Skeletal muscle satellite cell (primary cell): ENCODE measurements around the gene ANK3.

Experiments used
- H3K27me3 ChIP-seq: 2 replicates; pipeline ENCODE4 v1.7.0; 2013; ENCODE audit warnings: low read length; ENCODE audit not compliant: control insufficient read depth, insufficient read depth
- H3K36me3 ChIP-seq: 2 replicates; pipeline ENCODE4 v1.7.0; 2013; ENCODE audit warnings: mild to moderate bottlenecking, control low read depth, low read length; ENCODE audit not compliant: insufficient read depth
- H3K4me1 ChIP-seq: 2 replicates; pipeline ENCODE4 v1.7.0; 2013; ENCODE audit warnings: low read length; ENCODE audit not compliant: control insufficient read depth, insufficient read depth
- H3K4me2 ChIP-seq: 2 replicates; pipeline ENCODE4 v1.7.0; 2013; ENCODE audit warnings: mild to moderate bottlenecking, low read length
- H3K4me3 ChIP-seq: 2 replicates; pipeline ENCODE4 v1.7.0; 2013; ENCODE audit warnings: low read length
- H3K9ac ChIP-seq: 2 replicates; pipeline ENCODE4 v1.7.0; 2013; ENCODE audit warnings: mild to moderate bottlenecking, low read depth, low read length, moderate library complexity
- H3K9me3 ChIP-seq: replicated peaks from 2 replicates; pipeline ENCODE4 v1.7.0; 2013; ENCODE audit warnings: mild to moderate bottlenecking, control low read depth, low read length

Gene ANK3

DNA sequence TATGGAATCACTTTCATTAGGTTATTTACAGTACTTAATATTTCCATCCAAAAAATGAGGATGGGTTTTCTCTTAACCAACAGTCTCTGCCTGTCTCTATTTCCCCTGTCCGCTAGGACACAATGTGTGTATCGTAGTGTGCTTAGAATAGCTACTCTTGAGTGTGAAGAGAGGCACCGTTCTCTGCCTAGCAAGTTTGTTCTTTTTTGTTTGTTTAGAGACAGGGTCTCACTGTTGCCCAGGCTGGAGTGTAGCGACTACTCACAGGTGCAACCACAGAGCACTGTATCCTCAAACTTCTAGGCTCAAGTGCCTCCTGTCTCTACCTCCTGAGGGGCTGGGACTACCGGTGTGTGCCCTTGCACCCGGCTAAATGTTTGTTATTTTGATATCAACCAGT lies 121.9 kb downstream of the ANK3 start:
- Histone ChIP-seq H3K36me3 (peaks cover 4% of the 10 kb centered on the region), H3K27me3 (no peaks in the 10 kb centered on the region), H3K4me1 (peaks cover 11% of the 10 kb centered on the region), H3K4me3 (no peak overlapping the region), H3K9ac (no peak overlapping the region), H3K4me2 (no peak overlapping the region), H3K9me3 (no peaks in the 10 kb centered on the region)

DNA sequence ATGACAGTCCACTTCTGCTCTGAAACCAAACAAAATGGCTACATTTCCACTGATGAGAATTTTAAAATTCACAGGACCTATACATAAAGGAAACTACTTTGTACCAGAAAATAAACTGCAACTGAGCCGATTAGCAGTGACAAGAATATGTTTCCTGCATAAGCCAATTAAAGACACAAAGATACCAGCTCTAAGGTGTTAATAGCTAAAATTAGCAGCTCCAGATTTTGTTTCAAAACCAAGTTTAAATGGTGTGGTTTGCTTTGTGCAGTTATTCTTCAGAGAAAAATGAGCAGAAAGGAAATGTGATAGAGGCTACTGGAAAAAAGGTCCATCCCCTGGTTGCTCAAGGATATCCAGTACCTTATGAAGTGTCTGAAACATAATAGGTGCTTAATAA lies 123.2 kb downstream of the ANK3 start:
- H3K27me3 ChIP-seq, result no peaks in the 10 kb centered on the region
- peaks cover 11% of the 10 kb centered on the region for H3K4me1 ChIP-seq
- H3K9me3 ChIP-seq, result no peaks in the 10 kb centered on the region
- no peak overlapping the region for H3K9ac ChIP-seq
- H3K36me3 ChIP-seq, result peaks cover 4% of the 10 kb centered on the region
- no peak overlapping the region for H3K4me3 ChIP-seq
- no peak overlapping the region for H3K4me2 ChIP-seq

DNA sequence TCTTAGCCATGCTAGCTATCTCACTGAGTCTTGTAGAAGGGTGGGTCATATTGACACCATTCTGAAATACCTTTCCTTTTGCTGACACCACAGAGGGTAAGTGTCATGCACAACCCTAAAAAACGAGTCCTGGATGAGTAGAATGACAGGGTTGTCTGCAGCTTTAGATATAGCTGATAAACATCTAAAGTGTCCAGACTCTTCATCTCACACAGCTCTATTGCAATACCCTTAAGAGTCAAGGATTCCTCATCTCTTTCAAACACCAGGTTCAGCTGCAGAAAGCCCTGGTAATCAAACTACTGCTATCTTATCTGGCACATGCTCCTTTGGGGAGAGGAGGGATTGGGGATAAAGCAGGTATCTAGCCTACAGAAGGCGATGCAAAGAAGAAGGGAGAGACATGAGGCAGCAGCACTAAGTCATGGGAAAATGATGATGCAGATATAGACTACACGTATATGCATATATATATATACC lies 127.0 kb downstream of the ANK3 start:
- Histone ChIP-seq H3K4me2 (no peak overlapping the region), H3K9ac (no peak overlapping the region), H3K36me3 (peaks cover 4% of the 10 kb centered on the region), H3K9me3 (no peaks in the 10 kb centered on the region), H3K4me1 (no peaks in the 10 kb centered on the region), H3K27me3 (no peaks in the 10 kb centered on the region), H3K4me3 (no peak overlapping the region)

DNA sequence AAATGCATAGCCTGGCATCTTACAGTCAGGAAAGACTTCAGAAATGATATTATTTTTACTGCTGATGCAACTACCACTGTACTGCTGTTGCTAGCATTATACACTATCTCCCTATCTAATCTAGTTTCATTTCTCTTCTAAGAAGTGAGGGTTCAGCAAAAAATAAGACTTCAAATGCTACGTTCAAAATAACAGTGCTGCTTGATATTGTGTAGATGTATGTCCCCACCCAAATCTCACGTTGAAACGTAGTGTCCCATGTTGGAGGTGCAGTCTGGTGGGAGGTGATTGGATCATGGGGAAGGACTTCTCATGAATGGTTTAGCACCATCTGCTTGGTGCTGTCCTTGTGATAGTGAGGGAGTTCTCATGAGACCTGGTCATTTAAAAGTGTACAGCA lies 129.4 kb downstream of the ANK3 start:
- Histone ChIP-seq H3K4me2 (no peak overlapping the region), H3K27me3 (no peaks in the 10 kb centered on the region), H3K9ac (no peak overlapping the region), H3K36me3 (peaks cover 4% of the 10 kb centered on the region), H3K4me3 (no peak overlapping the region), H3K9me3 (no peaks in the 10 kb centered on the region), H3K4me1 (no peaks in the 10 kb centered on the region)

DNA sequence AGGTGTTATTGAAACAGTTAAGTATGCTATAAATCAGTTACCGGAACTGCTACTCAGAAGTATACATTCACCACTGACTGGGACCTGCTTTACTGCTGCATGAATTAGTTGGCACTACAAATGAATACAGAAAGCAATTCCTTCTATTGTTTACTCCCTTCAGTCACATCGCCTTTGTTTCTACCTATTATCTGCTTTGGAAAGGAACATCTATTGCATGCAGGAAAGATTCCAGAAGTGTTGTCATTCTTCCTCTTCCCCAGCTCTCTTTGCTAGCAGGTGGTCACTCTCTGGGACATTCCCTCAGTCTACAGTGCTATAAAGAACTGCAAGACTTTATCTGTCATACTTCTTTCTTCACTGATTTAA lies 131.3 kb downstream of the ANK3 start:
- Histone ChIP-seq H3K4me3 (no peak overlapping the region), H3K4me2 (no peak overlapping the region), H3K4me1 (no peaks in the 10 kb centered on the region), H3K9me3 (no peaks in the 10 kb centered on the region), H3K36me3 (peaks cover under 1% of the 10 kb centered on the region), H3K27me3 (no peaks in the 10 kb centered on the region), H3K9ac (no peak overlapping the region)

DNA sequence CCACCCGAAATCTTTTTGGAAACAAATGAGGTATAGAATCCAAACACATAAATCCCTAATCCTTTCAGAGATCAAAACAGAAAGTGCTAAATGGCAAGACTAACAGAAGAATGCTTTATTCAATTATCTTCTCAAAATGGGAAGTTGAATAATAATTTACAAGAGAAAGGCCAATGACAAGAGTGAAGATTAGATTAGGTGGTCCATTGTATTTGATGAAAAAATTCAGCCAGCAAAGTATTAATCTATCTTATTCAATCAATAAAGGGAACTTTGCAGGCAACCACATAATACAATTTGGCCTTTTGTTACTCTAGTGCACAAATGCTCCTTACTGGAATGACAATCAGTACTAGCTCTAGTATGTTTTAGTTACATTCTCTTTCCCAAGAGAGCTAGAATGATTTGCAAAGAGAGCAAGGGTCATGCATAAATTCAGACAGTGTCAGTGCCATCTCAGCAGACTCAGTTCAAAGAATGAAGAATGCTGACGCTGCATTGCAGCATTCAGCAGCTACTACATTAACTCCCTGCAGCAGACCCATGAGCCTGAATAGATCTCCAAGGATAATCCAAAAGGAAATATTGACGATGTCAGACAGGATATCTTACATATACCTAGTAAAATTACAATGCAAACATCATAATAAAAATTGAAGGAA lies 131.8 kb downstream of the ANK3 start:
- Histone ChIP-seq H3K4me3 (no peak overlapping the region), H3K9me3 (no peaks in the 10 kb centered on the region), H3K27me3 (no peaks in the 10 kb centered on the region), H3K36me3 (no peaks in the 10 kb centered on the region), H3K4me1 (no peaks in the 10 kb centered on the region), H3K4me2 (no peak overlapping the region), H3K9ac (no peak overlapping the region)

DNA sequence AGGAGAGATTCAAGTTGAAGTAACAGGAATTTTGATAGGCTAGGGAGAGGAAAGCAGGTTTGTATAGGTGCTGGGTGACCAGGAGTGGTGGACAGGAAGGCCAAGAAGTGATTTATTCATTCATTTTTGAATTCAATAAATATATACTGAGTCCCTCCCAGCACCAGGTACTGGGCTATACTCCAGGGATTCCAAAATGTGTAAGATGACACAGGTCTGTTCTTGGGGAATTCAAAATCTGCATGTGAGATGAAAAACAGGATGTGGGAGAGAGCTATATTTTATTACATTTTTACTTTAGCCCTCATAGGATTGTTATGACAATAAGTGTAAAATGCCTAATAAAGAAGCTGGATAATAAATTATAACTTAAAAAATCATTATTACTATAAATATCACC lies 134.9 kb downstream of the ANK3 start:
- Histone ChIP-seq H3K4me1 (no peaks in the 10 kb centered on the region), H3K4me3 (no peak overlapping the region), H3K4me2 (no peak overlapping the region)

DNA sequence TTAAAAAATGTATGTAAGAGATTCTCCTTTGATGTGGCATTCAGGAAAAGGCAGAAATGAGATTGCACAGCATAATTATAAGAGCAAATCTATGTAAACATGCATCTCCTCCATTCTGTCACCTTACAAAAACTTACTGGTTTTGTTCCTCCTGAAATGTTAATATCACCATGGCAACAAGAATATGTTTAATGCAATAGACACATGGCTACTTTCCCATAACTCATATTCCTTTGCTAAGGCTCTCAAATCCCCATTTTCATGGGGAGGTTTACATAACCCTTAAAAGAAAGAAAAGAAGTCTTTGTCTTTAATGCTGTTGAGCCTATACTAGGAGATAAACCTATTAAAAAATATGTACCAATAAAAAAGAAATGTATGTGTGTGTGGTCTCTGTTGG lies 136.2 kb downstream of the ANK3 start:
- Histone ChIP-seq H3K4me3 (no peak overlapping the region), H3K36me3 (no peaks in the 10 kb centered on the region), H3K4me2 (no peak overlapping the region), H3K9me3 (no peaks in the 10 kb centered on the region), H3K27me3 (no peaks in the 10 kb centered on the region), H3K9ac (no peak overlapping the region), H3K4me1 (no peaks in the 10 kb centered on the region)

More for the DNA sequence above, 134.9 kb downstream of the ANK3 start:
- H3K27me3 ChIP-seq, result no peaks in the 10 kb centered on the region
- H3K9ac ChIP-seq, result no peak overlapping the region
- H3K36me3 ChIP-seq, result no peaks in the 10 kb centered on the region
- H3K9me3 ChIP-seq, result no peaks in the 10 kb centered on the region

DNA sequence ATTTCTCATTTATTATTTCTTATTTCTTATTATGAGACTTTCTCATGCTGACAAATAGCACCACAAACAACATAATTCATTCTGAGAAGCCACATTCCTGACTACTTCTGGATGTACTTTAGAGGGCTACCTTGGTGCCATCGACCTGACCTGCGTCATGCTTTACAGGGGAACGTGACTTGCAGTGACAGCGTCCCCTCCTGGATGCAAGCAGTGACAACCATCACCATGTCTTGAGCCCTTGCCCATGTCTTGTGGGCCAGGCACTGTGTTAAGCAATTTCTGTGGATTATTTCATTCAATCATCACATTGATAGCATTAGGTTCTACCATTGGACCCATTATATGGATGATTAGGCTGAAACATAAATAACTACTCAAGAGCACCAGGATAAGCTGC lies 137.0 kb downstream of the ANK3 start:
- Histone ChIP-seq H3K9ac (no peak overlapping the region), H3K4me3 (no peak overlapping the region), H3K36me3 (no peaks in the 10 kb centered on the region), H3K4me2 (no peak overlapping the region), H3K27me3 (no peaks in the 10 kb centered on the region), H3K4me1 (no peaks in the 10 kb centered on the region), H3K9me3 (no peaks in the 10 kb centered on the region)

DNA sequence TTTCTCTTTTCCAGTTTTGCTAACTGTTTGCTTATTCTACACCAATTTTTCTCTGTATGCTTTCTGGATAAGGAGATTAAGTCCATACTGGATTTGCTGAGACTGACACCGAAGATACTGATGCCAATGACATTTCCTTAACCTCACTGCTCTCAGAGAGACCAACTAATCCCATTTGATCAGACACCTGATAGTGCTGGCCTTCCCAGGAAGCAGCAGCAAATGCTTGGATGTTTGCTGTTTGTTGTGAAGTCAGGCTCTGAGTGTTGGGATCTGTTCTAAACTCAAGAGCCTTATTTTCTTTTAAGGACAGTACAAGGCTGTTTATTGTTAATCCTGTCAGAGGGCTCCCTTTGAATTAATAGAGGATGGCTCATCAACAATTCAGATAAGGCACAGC lies 143.3 kb downstream of the ANK3 start:
- no peaks in the 10 kb centered on the region for H3K4me1 ChIP-seq
- no peaks in the 10 kb centered on the region for H3K27me3 ChIP-seq
- no peak overlapping the region for H3K4me3 ChIP-seq
- no peaks in the 10 kb centered on the region for H3K9me3 ChIP-seq
- H3K9ac ChIP-seq, result no peak overlapping the region
- no peaks in the 10 kb centered on the region for H3K36me3 ChIP-seq
- no peak overlapping the region for H3K4me2 ChIP-seq

DNA sequence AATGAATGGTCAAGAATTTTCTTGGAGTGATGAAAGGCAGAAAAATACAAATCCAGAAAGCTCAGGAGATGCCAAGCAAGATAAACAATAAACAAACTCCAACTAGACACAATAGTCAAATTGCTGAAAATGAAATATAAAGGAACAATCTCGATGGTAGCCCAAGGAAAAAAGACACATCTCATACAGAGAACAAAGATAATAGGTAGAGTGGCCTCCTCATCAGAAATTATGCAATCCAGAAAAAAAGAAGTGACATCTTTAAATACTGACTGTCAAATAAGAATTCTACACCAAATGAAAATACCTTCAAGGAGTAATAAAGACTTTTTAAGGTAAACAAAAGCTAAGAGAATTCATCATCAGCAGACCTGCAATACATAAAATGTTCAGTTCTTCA lies 150.4 kb downstream of the ANK3 start:
- Histone ChIP-seq H3K4me3 (no peak overlapping the region), H3K9me3 (no peaks in the 10 kb centered on the region), H3K36me3 (no peaks in the 10 kb centered on the region), H3K4me2 (no peak overlapping the region), H3K27me3 (no peaks in the 10 kb centered on the region), H3K4me1 (peaks cover 12% of the 10 kb centered on the region), H3K9ac (no peak overlapping the region)

DNA sequence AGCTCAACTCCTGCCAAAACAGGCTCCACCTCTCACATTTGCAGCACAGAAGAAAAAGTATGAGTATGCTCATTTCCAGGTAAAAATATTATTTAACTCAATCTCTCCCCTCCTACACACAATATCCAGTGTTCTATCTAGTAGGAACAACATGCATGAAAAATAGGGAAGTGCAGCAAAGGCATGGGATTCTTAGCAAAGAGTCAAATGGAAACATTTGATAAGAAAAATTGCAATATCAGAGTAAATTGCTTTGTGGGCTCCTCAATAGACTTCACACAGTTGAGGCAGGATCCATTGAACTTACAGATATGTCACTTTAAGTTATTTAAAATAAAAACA lies 150.9 kb downstream of the ANK3 start:
- Histone ChIP-seq H3K4me1 (peaks cover 12% of the 10 kb centered on the region), H3K4me3 (no peak overlapping the region), H3K9ac (no peak overlapping the region)

More for the DNA sequence above, 150.9 kb downstream of the ANK3 start:
- Histone ChIP-seq H3K4me2 (no peak overlapping the region), H3K9me3 (no peaks in the 10 kb centered on the region), H3K27me3 (no peaks in the 10 kb centered on the region), H3K36me3 (no peaks in the 10 kb centered on the region)
